HG02973 (cell line): ENCODE measurements around the gene FOXJ1.

ENCODE experiments used
- ATAC-seq: cut with Tn5 transposase; IDR thresholded peaks from one replicate; pipeline ENCODE4 v1.9.1; 2021; ENCODE audit warnings: moderate library complexity; ENCODE audit not compliant: unreplicated experiment

The FOXJ1 gene

GRCh38 chr17:76125391-76125675 is 15.7 kb downstream of the FOXJ1 start:
- no peak for ATAC-seq

- ATAC-seq: no peak
These were observed 16.3 kb downstream of the FOXJ1 start for GRCh38 chr17:76124582-76125390.

- ATAC-seq: no peak
These were observed 17.1 kb downstream of the FOXJ1 start for GRCh38 chr17:76123749-76124581.

GRCh38 chr17:76123191-76123499 is 17.9 kb downstream of the FOXJ1 start:
- ATAC-seq: no peak

GRCh38 chr17:76122431-76123190 is 18.4 kb downstream of the FOXJ1 start:
- ATAC-seq: no peak

- ATAC-seq: no peak
These were observed 19.1 kb downstream of the FOXJ1 start for GRCh38 chr17:76121932-76122430.

GRCh38 chr17:76120658-76121008 is 20.4 kb downstream of the FOXJ1 start:
- no peak for ATAC-seq

- no peak for ATAC-seq
These were observed 21.4 kb downstream of the FOXJ1 start for GRCh38 chr17:76119409-76120371.

- no peak for ATAC-seq
These were observed 25.8 kb downstream of the FOXJ1 start for GRCh38 chr17:76115138-76115754.

- no peak for ATAC-seq
These were observed 29.1 kb downstream of the FOXJ1 start for GRCh38 chr17:76111956-76112355.

- ATAC-seq: no peak
These were observed 33.5 kb downstream of the FOXJ1 start for GRCh38 chr17:76107509-76107908.

GRCh38 chr17:76106703-76107102 is 34.3 kb downstream of the FOXJ1 start:
- no peak for ATAC-seq

- ATAC-seq: no peak
These were observed 36.2 kb downstream of the FOXJ1 start for GRCh38 chr17:76104896-76105231.

- ATAC-seq: no peak
These were observed 36.7 kb downstream of the FOXJ1 start for GRCh38 chr17:76104140-76104895.

- ATAC-seq: peak; percentile 71
These were observed 37.5 kb downstream of the FOXJ1 start, which contains the start of gene EXOC7 for GRCh38 chr17:76103274-76104139. Gene EXOC7, minus strand, starts transcription at chr17:76103787. Its CDS starts 95 bp downstream, at chr17:76103692.

GRCh38 chr17:76102944-76103273 is 38.1 kb downstream of the FOXJ1 start:
- ATAC-seq: peak; percentile 7

- ATAC-seq: no peak
These were observed 43.2 kb downstream of the FOXJ1 start for GRCh38 chr17:76097716-76098295.

GRCh38 chr17:76095943-76096342 is 45.1 kb downstream of the FOXJ1 start:
- ATAC-seq: no peak
